ENCODE results near the gene PLEKHH3.
"Not testable (repeated sequence)": the region's sequence is repeated elsewhere in the genome, so short reads cannot be mapped to it uniquely, and the experiment has no call there.

PLEKHH3 gene

DNA sequence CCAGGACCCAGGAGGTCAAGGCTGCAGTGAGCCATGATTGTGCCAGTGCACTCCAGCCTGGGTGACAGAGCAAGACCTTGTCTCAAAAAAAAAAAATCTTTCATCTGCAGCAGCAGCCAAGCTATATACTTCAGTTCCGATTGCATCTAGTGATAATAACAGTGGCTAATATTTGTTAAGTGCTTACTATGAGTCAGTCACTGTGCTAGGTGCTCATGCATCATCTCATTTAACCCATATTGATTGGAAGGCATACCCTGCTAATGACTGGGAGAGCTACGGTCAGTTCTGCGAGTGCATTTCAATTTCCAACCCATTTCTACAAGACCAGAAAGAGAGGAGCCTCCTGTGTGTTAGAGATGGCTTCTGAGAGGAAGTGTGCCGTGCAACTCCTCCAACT, 25.4 kb downstream of the PLEKHH3 start:
- DNase-seq (ENCODE audit: low read depth), result no peak
- no peak overlapping the region for H3K4me3 ChIP-seq (ENCODE audit: low read depth, low read length)

DNA sequence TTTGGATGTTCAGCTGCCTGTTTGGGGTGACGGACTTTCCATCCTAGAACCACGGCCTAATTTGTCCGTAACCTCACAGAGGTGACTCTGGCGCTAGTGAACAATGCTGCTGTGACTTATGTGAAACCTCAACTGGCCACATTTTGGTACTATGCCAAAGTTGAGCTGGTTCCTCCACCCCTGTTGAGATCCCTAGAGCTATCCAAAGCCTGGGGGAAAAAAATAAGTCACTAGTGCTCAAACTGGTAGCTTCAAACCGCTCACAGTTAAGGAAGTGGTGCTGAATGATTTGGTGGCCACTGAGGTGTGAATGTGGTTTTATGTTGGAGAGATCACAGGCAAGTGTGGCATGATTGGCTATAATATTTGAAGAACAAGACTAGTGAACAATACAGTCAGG, 29.0 kb downstream of the PLEKHH3 start:
- no peak for DNase-seq (ENCODE audit: low read depth)
- H3K4me3 ChIP-seq (ENCODE audit: low read depth, low read length), result no peak overlapping the region

DNA sequence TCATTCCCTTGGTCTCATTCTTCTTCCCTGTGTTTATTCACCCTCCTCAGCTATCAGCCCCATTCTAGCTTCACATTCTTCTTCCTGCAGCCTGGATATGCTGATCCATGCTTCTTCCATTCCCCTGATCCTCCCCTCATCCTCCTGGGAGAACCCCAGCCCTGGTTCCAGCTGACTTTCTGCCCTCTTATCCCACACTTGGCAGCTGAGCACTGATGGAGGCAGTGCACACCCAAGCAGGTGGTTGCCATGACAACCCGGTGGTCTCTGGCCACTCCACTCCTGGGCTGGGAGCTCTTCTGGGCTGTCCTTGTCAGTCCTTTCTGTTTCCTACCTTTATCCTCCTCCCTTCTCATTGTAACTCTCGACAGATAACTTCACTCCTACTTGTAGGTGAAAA, 34.5 kb downstream of the PLEKHH3 start:
- DNase-seq (ENCODE audit: low read depth), result no peak
- H3K4me3 ChIP-seq (ENCODE audit: low read depth, low read length), result no peak overlapping the region

DNA sequence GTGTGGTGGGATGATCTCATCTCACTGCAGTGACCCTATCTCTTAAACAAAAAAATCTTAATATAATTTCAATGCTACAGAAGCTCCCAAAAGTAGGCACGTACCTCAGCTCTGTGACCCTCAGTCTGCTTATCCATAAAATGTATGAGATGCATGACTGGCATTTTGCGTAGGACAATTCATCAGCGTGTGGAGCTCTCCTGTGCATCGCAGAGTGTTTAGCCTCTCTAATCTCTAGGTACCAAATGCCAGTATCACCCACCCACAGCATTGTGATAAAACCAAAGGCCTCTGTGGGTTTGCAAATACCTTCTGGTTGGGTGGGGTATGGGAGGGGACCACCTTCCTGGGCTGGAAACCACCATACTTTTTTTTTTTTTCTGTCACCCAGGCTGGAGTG, 36.7 kb downstream of the PLEKHH3 start:
- DNase-seq (ENCODE audit: low read depth), result no peak
- no peak overlapping the region for H3K4me3 ChIP-seq (ENCODE audit: low read depth, low read length)

DNA sequence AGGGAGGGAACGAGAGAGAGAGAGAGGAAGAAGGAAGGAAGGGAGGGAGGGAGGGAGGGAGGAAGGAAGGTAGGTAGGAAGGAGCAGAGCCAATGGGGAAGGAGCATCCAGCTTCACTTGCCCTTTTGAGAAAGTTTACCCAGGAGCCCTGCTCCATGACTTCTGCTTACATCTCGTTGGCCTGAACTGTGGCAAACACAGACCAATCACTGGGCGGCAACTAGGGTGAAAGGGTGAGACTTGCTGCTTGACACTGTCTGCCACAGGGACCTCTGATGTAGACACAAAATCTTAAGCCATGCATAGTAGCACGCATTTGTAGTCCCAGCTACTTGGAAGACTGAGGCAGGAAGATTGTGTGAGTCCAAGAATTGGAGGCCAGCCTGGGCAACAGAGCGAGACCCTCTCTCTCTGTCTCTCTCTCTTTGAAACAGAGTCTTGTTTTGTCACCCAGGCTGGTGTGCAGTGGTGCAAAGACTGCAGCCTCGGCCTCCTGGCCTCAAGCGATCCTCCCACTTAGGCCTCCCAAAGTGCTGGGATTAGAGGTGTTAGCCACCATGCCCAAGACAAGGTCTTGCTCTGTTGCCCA, 37.2 kb downstream of the PLEKHH3 start:
- no peak for DNase-seq (ENCODE audit: low read depth)
- no peak overlapping the region for H3K4me3 ChIP-seq (ENCODE audit: low read depth, low read length)

DNA sequence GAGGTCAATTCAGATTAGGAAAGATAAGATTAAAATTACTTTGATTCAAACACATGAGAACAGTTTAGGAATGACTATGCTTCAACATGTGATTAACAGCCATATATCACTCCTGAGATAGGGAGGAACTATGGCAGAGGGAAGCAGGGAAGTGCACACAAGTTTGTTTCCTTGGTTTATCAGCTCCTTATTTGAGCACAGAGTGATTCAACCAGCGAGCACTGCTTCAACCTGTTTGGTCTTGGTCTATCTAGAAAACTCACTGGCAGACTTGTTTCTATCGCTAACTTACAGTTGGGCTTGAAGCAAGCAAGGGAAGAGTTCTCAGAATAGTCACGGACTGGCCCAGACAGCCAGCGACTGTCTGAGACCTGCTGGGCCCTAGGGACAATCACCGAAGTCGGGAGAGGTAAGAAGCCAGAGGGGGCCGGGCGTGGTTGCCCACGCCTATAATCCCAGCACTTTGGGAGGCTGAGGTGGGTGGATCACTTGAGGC, 43.8 kb downstream of the PLEKHH3 start:
- H3K4me3 ChIP-seq (ENCODE audit: low read depth, low read length), result no peak overlapping the region
- no peak for DNase-seq (ENCODE audit: low read depth)

DNA sequence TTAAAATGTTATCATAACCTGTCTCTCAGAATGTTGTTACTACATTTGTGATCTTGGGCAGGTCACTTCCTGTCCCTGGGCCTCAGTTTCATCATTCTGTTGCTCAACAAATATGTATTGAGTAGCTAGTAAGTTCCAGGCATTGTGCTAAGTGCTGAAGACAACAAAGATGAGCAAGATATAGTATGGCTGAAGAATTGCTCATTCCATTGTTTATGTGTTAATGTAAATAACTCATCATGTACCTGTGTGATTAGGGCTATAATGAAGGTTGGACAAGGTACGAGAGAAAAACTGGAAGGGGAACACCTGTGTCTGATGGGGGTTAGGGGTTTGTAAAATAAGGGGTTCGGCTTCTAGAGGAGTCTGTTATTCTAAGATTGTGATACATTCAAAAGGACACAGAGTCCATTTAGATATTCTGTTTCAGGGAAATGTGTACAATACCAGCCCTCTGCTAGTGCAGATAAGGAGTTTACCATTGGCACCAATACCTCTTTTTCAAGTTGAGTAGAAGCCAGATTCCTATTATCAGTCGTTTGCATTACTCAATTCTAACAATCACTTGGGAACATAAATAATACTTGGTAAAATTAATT, 47.3 kb downstream of the PLEKHH3 start:
- DNase-seq (ENCODE audit: low read depth), result no peak
- H3K4me3 ChIP-seq (ENCODE audit: low read depth, low read length), result no peak overlapping the region

DNA sequence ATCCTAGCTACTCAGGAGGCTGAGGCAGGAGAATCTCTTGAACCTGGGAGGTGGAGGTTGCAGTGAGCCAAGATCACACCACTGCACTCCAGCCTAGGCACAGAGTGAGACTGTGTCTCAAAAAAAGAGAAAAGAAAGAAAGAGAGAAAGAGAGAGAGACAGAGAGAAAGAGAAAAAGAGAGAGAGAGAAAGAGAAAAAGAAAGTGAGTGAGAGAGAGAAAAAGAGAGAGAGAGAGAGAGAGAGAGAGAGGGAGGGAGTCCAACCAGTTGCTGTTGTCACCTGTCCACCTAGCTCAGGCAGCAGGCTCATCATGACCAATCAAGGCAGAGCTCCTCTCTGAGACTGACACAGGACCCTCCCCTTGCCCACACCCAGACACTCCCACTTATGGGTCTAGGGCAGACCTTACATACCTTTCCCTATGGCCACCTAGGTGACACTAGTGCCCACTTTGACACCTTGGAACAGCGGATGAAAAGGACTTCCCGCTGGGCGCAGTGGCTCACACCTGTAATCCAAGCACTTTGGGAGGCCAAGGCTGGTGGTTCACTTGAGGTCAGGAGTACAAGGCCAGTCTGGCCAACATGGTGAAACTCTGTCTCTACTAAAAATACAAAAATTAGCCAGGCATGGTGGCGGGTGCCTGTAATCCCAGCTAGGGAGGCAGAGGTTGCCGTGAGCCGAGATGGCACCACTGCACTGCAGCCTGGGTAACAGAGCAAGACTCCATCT, 49.6 kb downstream of the PLEKHH3 start:
- not testable (repeated sequence) for H3K4me3 ChIP-seq (ENCODE audit: low read depth, low read length); DNase-seq (ENCODE audit: low read depth)

DNA sequence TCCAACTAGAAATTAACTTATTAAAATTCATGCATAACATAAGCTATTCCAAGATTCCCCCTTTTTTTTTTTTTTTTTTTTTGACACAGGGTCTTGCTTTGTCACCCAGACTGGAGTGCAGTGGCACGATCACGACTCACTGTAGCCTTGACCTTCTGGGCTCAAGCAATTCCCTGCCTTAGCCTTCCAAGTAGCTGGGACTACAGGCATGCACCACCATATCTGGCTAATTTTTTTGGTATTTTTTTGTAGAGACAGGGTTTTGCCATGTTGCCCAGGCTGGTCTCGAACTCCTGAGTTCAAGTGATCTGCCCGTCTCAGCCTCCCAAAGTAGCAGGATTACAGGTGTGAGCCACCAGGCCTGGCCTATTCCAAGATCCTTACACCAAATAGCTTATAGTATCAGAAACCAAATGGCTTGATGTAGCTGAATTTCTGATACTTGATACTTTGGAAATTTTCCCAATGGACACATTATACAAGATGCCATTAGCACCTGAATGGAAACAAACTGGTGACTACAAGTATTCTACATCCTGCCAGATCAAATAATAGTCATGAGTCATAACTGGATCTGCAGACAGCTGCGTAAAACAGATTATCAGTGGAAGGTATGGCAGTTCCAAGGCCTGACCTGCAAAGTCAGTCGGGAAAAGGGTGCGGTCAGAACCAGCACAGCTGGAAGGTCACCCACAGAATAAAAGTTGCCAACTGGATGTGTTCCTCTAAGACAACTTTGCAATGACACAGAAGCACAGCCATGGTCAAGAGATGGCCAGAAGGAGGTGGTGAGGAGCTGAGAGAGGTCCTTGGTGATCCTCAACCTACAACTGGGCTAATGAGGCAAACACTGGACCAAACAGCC, 52.8 kb downstream of the PLEKHH3 start:
- no peak overlapping the region for H3K4me3 ChIP-seq (ENCODE audit: low read depth, low read length)
- no peak for DNase-seq (ENCODE audit: low read depth)

DNA sequence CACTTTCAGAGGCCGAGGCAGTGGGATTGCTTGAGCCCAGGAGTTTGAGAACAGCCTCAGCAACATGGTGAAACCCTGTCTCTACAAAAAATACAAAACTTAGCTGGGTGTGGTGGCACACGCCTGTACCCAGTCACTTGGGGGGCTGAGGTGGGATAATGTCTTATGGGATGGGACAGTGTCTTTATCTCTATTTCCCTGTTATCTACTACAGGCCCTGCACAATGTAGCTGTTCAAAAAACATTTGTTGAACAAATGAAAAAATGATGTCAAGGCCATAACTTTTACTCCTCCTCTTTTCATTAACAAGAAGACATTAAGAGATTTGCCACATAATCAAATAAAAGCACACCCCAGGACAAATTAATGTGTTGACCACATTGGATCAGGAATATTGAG, 53.5 kb downstream of the PLEKHH3 start:
- no peak for DNase-seq (ENCODE audit: low read depth)
- H3K4me3 ChIP-seq (ENCODE audit: low read depth, low read length), result no peak overlapping the region

DNA sequence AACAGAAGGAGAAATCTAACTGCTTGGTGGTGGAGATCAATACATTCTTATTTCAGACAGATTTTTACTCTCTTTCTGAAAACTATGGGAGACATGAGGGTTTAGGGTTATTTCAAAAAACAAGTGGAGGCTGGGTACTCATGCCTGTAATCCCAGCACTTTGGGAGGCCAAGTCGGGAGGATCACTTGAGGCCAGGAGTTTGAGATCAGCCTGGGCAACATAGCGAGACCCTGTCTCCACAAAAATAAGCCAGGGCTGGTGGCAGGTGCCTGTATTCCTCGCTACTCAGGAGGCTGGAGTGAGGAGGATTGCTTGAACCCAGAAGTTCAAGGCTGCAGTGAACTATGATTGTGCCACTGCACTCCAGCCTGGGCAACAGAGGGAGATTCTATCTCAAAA, 54.8 kb downstream of the PLEKHH3 start:
- not testable (repeated sequence) for DNase-seq (ENCODE audit: low read depth); H3K4me3 ChIP-seq (ENCODE audit: low read depth, low read length)

DNA sequence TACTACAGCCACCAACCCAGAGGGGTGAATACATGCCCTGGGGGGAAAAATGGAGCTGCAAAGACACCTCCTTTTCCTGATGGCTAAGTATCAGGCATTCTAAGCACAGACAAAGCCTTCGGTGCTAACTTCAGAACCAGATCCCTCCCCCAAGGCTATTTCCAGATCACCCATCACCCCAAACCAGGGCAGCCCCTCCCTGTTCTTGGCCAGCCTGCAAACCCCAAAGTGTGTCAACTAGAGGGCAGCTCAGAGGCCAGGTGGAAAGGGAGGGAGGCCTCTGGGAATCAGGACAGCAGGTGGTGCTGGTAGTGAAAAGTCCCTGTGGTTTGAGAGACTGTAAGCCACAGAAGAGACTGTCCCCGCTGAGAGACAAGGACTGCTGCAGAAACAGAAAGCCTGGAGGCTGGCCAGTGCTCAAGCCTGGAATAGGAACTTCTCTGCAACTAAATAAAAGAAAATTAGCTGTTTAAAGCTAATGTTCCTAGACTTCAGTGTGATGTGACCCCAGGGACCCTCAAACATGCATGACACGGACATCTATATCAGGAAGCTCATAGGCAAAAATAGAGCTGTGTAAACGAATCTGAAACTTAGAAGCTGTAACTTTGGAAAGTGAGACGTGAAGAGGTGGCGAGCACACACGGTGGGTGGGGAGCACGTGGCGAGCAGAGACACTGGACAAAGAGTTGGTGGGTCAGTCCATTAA, 58.2 kb downstream of the PLEKHH3 start:
- DNase-seq (ENCODE audit: low read depth), result peak; percentile 28

DNA sequence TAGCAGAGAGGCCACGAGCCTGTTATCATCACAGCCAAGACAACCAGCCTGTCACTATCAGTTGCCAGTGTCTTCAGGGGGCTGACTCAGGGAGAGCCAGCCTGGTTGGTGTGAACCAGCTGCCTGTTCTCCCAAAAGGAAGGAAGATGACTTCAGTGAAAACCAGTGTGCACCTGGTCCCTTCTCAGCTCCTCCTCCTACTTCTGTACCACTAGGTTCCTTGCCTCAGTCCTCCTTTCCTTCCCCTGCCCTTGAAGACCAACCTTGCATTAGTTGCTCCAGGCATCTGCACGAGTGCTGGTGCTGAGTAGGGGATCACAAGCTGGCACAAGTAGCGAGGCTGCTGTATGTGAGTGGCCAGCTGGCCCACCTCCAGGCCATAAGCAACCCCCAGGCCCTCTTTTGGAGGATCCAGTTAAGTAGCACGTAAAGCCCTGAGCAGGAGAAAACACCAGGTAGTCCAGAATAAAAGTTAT, 58.8 kb downstream of the PLEKHH3 start:
- DNase-seq (ENCODE audit: low read depth), result no peak
- no peak overlapping the region for H3K4me3 ChIP-seq (ENCODE audit: low read depth, low read length)

More for the DNA sequence above, 58.2 kb downstream of the PLEKHH3 start:
- no peak overlapping the region for H3K4me3 ChIP-seq (ENCODE audit: low read depth, low read length)

All from skeletal muscle cell (primary cell).